ENCODE results near the gene SNTA1.

The SNTA1 gene

DNA sequence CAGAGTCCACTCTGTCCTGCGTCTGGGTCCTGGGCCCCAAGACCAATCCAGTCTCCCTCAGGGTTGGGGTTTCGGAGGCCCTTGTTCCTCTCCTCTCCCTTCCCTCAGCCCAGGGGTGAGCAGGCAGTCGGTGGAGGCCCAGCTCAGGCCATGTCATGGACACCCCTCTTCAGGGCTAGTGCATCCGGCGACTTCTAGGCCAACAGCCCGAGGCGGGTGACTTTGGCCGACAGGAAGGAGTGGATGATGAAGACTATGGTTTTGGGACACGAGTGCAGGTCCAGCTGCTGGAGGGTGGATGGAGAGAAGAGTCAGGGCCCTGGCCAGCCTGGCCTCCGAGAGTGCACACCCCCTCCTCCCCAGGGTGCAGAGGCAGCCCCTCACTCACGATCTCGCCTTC lies 35.2 kb downstream of the SNTA1 start:
- TF ChIP-seq CTCF (IDR thresholded peaks at IDR 0.05), result no peak
- TF ChIP-seq ZFX (IDR thresholded peaks at IDR 0.05; ENCODE audit: borderline replicate concordance), result no peak
- H3K27ac ChIP-seq, result no peak overlapping the region

DNA sequence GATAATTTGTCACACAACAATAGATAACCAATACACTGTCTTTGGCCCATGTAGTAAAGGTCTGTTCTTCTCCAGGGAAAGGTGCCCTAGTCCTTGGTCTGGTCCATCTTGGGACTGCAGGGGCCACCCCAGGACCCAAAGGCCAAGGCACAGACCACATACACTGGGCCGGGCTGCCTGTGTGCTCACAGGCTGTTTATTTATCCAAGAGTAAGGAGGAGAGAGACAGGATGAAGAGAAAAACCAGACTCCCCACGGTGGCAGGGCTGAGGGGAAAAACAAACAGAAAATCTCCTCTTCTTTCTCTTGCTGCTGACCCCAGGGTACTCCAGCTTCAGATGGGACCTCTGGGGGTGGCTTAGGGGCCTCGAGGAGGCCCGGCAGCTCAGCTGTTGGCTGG lies 35.8 kb downstream of the SNTA1 start:
- no peak for TF ChIP-seq ZFX (IDR thresholded peaks at IDR 0.05; ENCODE audit: borderline replicate concordance)
- no peak for TF ChIP-seq CTCF (IDR thresholded peaks at IDR 0.05)
- no peak overlapping the region for H3K27ac ChIP-seq

GRCh38 chr20:33407251-33407650 lies 36.3 kb downstream of the SNTA1 start:
- no peak overlapping the region for H3K27ac ChIP-seq
- TF ChIP-seq ZFX (IDR thresholded peaks at IDR 0.05; ENCODE audit: borderline replicate concordance), result no peak
- TF ChIP-seq CTCF (IDR thresholded peaks at IDR 0.05), result no peak

DNA sequence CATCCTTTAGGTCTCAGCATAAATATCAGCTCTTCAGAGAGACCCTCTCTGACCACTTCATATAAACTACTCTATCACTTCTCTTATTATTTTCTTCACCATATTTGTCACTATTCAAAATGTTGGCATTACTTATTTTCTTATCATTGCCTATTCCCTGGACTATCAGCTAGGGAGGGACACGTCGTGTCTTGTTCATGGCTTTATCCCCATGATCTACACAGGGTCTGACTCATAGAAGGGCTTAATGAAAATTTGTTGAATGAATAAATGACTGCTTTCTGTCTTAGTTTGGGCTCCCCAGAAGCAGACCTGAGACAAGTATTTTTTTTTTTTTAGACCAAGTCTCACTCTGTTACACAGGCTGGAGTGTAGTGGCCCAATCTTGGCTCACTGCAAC lies 39.3 kb downstream of the SNTA1 start:
- TF ChIP-seq ZFX (IDR thresholded peaks at IDR 0.05; ENCODE audit: borderline replicate concordance) (no peak), CTCF (IDR thresholded peaks at IDR 0.05) (no peak)
- no peak overlapping the region for H3K27ac ChIP-seq

DNA sequence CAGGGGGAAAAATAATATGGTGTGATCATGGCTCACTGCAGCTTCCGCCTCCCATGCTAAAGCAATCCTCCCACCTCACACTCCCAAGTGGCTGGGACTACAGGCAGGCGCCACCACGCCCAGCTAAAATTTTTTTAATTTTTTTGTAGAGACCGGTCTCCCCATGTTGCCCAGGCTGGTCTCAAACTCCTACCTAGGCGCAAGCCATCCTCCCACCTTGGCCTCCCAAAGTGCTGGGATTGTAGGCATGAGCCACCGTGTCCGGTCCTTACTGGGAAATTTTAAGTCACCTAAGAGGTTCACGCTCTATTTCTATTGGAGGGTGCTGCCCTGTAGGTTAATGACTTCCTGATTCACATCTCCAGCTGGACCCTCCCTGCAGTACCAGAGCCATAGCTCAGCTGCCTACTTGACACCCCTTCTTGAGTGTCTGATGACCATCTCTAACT lies 41.6 kb downstream of the SNTA1 start:
- H3K27ac ChIP-seq, result peak overlapping the region; percentile 36
- no peak for TF ChIP-seq ZFX (IDR thresholded peaks at IDR 0.05; ENCODE audit: borderline replicate concordance)
- no peak for TF ChIP-seq CTCF (IDR thresholded peaks at IDR 0.05)

GRCh38 chr20:33401184-33401920 lies 42.2 kb downstream of the SNTA1 start, which contains the start of gene CDK5RAP1:
Gene CDK5RAP1, minus strand, starts transcription at chr20:33401519. Its CDS starts 4,455 bp downstream, at chr20:33397064.
- peak within 1 kb of the TSS; percentile 36 for H3K27ac ChIP-seq
- TF ChIP-seq ZFX (IDR thresholded peaks at IDR 0.05; ENCODE audit: borderline replicate concordance), result no peak
- no peak for TF ChIP-seq CTCF (IDR thresholded peaks at IDR 0.05)

- TF ChIP-seq ZFX (IDR thresholded peaks at IDR 0.05; ENCODE audit: borderline replicate concordance) (no peak), CTCF (IDR thresholded peaks at IDR 0.05) (peak; percentile 44)
- H3K27ac ChIP-seq, result peak overlapping the region; percentile 36
Observed at GRCh38 chr20:33400812-33401183, 42.8 kb downstream of the SNTA1 start.

All from 22Rv1 (cell line).